ENCODE measurements around the gene NBL1. TPM values are rescaled to one million over a fixed set of nuclear protein-coding genes. Genes with fewer than 3 reads are reported as not detected.

NBL1 gene
- total RNA-seq, 1 donor, result 105 TPM

- TF ChIP-seq CTCF (IDR thresholded peaks at IDR 0.05; ENCODE audit: insufficient read depth, low read length), result no peak
- no peak for DNase-seq (ENCODE audit: low read depth)
- no peak overlapping the region for H3K4me3 ChIP-seq (ENCODE audit: low read depth, low read length)
These were observed 35.6 kb downstream of the NBL1 start for GRCh38 chr1:19679691-19680090.

GRCh38 chr1:19680644-19681043 is 36.5 kb downstream of the NBL1 start:
- no peak for DNase-seq (ENCODE audit: low read depth)
- H3K4me3 ChIP-seq (ENCODE audit: low read depth, low read length), result no peak overlapping the region
- TF ChIP-seq CTCF (IDR thresholded peaks at IDR 0.05; ENCODE audit: insufficient read depth, low read length), result no peak

GRCh38 chr1:19682257-19682656 is 38.1 kb downstream of the NBL1 start:
- peak; percentile 92 for DNase-seq (ENCODE audit: low read depth)
- no peak for TF ChIP-seq CTCF (IDR thresholded peaks at IDR 0.05; ENCODE audit: insufficient read depth, low read length)
- no peak overlapping the region for H3K4me3 ChIP-seq (ENCODE audit: low read depth, low read length)

GRCh38 chr1:19682901-19683300 is 38.8 kb downstream of the NBL1 start:
- no peak for TF ChIP-seq CTCF (IDR thresholded peaks at IDR 0.05; ENCODE audit: insufficient read depth, low read length)
- H3K4me3 ChIP-seq (ENCODE audit: low read depth, low read length), result no peak overlapping the region

GRCh38 chr1:19683351-19683750 is 39.2 kb downstream of the NBL1 start:
- DNase-seq (ENCODE audit: low read depth), result peak; percentile 30
- no peak for TF ChIP-seq CTCF (IDR thresholded peaks at IDR 0.05; ENCODE audit: insufficient read depth, low read length)
- H3K4me3 ChIP-seq (ENCODE audit: low read depth, low read length), result no peak overlapping the region

More at GRCh38 chr1:19682901-19683300, 38.8 kb downstream of the NBL1 start:
- no peak for DNase-seq (ENCODE audit: low read depth)

- H3K4me3 ChIP-seq (ENCODE audit: low read depth, low read length), result no peak overlapping the region
- no peak for TF ChIP-seq CTCF (IDR thresholded peaks at IDR 0.05; ENCODE audit: insufficient read depth, low read length)
- peak; percentile 14 for DNase-seq (ENCODE audit: low read depth)
These were observed 40.6 kb downstream of the NBL1 start for GRCh38 chr1:19684677-19685076.

- no peak for TF ChIP-seq CTCF (IDR thresholded peaks at IDR 0.05; ENCODE audit: insufficient read depth, low read length)
- H3K4me3 ChIP-seq (ENCODE audit: low read depth, low read length), result no peak overlapping the region
- no peak for DNase-seq (ENCODE audit: low read depth)
These were observed 41.9 kb downstream of the NBL1 start for GRCh38 chr1:19685994-19686393.
